Measurements from ENCODE around the gene ITGB6.

The ITGB6 gene

DNA sequence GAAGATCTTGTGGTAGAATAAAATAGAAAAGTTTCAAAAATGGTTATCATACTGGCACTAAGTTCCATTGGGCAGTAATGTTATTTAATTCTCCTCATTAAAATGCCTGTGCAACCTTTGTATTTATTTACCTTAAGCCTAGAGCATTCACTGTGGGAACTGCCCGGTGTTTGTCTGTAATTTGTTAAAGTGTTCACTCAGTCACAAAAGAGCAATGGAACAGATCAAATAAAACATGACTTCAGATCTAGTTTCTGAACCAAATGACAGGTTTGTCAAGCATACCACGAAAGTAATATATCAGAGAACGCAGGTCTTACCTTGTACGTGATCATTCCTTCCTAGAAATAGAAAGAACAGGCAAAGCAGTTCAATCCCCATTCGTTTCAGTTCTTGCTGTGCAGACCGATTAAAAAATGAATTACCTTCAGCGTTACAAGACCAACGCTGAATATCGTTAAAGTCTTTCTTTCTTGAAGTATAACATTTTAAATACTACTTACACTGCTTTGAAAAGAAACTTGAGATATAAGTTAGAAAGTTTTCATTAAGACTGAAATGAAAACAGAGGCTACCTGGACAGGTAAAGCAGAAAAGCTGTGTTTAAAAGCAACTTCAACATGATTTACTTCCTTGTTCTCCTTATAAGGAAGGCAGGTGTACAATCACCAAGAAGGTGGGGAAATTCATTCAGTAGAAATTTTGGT, at the start of gene ITGB6:
Gene ITGB6 (minus strand): TSS at position 590 of the 707 bp plus-strand sequence. CDS start 209 bp downstream, at position 381.
- no peak within 1 kb of the TSS for H3K4me3 Mint-ChIP-seq
- H3K27me3 Mint-ChIP-seq (ENCODE audit: low read depth), result peaks cover 8% of the 10 kb centered on the region
- peaks cover 3% of the 10 kb centered on the region for H3K4me1 Mint-ChIP-seq (ENCODE audit: low read depth)
- H3K27ac Mint-ChIP-seq, result no peak within 1 kb of the TSS
- no peaks in the 10 kb centered on the region for H3K36me3 Mint-ChIP-seq (ENCODE audit: low read depth)
- H3K9me3 Mint-ChIP-seq, result no peaks in the 10 kb centered on the region

- no peaks in the 10 kb centered on the region for H3K36me3 Mint-ChIP-seq (ENCODE audit: low read depth)
Measured at GRCh38 chr2:160247296-160248035, 47.4 kb upstream of the ITGB6 start.

GRCh38 chr2:160246356-160246755, 46.3 kb upstream of the ITGB6 start:
- no peak overlapping the region for H3K27ac Mint-ChIP-seq
- H3K4me1 Mint-ChIP-seq (ENCODE audit: low read depth), result no peaks in the 10 kb centered on the region

More at GRCh38 chr2:160247296-160248035, 47.4 kb upstream of the ITGB6 start:
- no peaks in the 10 kb centered on the region for H3K4me1 Mint-ChIP-seq (ENCODE audit: low read depth)
- H3K4me3 Mint-ChIP-seq, result no peak overlapping the region
- no peaks in the 10 kb centered on the region for H3K9me3 Mint-ChIP-seq
- H3K27me3 Mint-ChIP-seq (ENCODE audit: low read depth), result peaks cover 8% of the 10 kb centered on the region
- no peak overlapping the region for H3K27ac Mint-ChIP-seq

DNA sequence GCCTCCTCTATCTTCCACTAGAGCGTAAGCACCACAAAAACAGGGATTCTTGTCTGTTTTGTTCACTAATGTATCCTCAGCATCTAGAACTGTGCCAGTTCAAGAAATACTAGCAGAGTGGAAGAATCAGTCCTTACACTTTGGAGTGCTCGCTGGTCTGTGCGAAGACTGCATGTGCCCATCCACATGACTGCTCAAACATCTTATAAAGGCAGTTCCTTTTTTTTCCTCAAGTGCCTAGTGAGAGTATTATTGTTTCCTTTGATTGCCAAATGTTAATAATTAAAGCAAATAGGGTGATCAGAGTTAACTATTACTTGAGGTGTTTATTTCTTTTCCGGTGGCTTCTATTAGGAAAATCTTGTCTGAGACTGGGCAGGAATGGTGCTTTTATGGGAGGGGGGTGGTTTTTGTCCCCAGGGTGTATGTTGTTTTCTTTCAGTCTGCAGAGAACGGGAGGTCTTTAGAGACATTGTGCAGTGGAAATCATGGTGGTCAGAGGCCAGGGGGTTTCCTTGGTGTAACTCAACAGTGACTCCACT, 45.6 kb upstream of the ITGB6 start:
- Mint-ChIP-seq H3K27ac (no peak overlapping the region), H3K36me3 (ENCODE audit: low read depth) (no peaks in the 10 kb centered on the region), H3K27me3 (ENCODE audit: low read depth) (peaks cover 4% of the 10 kb centered on the region), H3K4me3 (no peak overlapping the region), H3K9me3 (no peaks in the 10 kb centered on the region), H3K4me1 (ENCODE audit: low read depth) (no peaks in the 10 kb centered on the region)

More at GRCh38 chr2:160246356-160246755, 46.3 kb upstream of the ITGB6 start:
- H3K9me3 Mint-ChIP-seq, result no peaks in the 10 kb centered on the region
- H3K36me3 Mint-ChIP-seq (ENCODE audit: low read depth), result no peaks in the 10 kb centered on the region
- H3K4me3 Mint-ChIP-seq, result no peak overlapping the region
- peaks cover 4% of the 10 kb centered on the region for H3K27me3 Mint-ChIP-seq (ENCODE audit: low read depth)

GRCh38 chr2:160242893-160243564, 43.0 kb upstream of the ITGB6 start:
- no peak overlapping the region for H3K4me3 Mint-ChIP-seq
- H3K27me3 Mint-ChIP-seq (ENCODE audit: low read depth), result peaks cover 3% of the 10 kb centered on the region
- H3K27ac Mint-ChIP-seq, result no peak overlapping the region
- H3K4me1 Mint-ChIP-seq (ENCODE audit: low read depth), result no peaks in the 10 kb centered on the region
- no peaks in the 10 kb centered on the region for H3K36me3 Mint-ChIP-seq (ENCODE audit: low read depth)
- H3K9me3 Mint-ChIP-seq, result no peaks in the 10 kb centered on the region

DNA sequence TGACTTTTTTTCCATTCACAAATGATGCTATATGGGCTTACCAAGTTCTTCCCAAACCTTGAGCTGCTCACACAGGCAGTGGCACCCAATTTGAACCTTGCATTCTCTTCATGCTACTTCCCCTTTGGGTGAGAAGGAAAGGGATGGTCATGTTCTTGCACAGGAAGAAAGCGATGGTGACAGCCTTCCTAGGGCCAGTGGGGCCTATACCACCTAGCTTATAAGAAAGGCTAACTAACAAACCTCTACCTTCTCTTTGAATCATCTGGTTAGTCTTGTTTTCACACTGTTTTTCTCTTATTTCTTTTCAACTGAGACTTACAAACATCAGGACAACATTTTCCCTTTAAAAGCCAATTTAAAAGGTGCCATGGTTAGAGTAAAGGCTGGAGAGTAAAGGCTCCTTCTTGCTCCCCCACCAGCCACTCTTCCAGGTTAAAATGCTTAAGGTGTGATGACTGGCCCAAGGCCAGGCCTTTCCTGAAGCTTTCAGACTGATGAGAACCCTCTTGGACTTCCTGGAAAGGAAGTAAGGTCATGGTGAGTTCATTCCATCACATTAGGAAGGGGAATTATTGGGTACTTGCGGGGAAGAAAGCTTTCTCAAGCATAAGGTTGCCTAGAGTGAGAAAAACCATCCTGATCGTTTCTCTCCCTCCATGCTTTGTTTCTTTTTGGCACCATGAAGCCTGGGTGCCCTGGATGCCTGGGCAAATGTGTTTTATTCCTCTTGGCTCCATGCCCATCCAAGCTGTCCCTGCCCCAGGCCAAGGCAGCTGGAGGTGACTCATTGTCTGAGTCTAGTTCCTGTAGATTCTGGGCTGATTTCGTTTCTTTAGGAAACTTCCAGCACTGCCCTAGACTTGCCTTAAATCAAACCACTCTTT, 41.4 kb upstream of the ITGB6 start:
- Mint-ChIP-seq H3K4me1 (ENCODE audit: low read depth) (no peaks in the 10 kb centered on the region), H3K27me3 (ENCODE audit: low read depth) (peaks cover 9% of the 10 kb centered on the region), H3K27ac (no peak overlapping the region), H3K36me3 (ENCODE audit: low read depth) (no peaks in the 10 kb centered on the region), H3K9me3 (no peaks in the 10 kb centered on the region), H3K4me3 (no peak overlapping the region)

- H3K4me1 Mint-ChIP-seq (ENCODE audit: low read depth), result no peaks in the 10 kb centered on the region
- H3K4me3 Mint-ChIP-seq, result no peak overlapping the region
- no peak overlapping the region for H3K27ac Mint-ChIP-seq
Measured at GRCh38 chr2:160239436-160239835, 39.4 kb upstream of the ITGB6 start.

GRCh38 chr2:160238392-160238791, 38.3 kb upstream of the ITGB6 start:
- Mint-ChIP-seq H3K4me1 (ENCODE audit: low read depth) (no peaks in the 10 kb centered on the region), H3K27me3 (ENCODE audit: low read depth) (peaks cover 9% of the 10 kb centered on the region), H3K4me3 (no peak overlapping the region), H3K27ac (no peak overlapping the region), H3K9me3 (no peaks in the 10 kb centered on the region), H3K36me3 (ENCODE audit: low read depth) (no peaks in the 10 kb centered on the region)

More at GRCh38 chr2:160239436-160239835, 39.4 kb upstream of the ITGB6 start:
- Mint-ChIP-seq H3K36me3 (ENCODE audit: low read depth) (no peaks in the 10 kb centered on the region), H3K9me3 (no peaks in the 10 kb centered on the region), H3K27me3 (ENCODE audit: low read depth) (peaks cover 9% of the 10 kb centered on the region)

DNA sequence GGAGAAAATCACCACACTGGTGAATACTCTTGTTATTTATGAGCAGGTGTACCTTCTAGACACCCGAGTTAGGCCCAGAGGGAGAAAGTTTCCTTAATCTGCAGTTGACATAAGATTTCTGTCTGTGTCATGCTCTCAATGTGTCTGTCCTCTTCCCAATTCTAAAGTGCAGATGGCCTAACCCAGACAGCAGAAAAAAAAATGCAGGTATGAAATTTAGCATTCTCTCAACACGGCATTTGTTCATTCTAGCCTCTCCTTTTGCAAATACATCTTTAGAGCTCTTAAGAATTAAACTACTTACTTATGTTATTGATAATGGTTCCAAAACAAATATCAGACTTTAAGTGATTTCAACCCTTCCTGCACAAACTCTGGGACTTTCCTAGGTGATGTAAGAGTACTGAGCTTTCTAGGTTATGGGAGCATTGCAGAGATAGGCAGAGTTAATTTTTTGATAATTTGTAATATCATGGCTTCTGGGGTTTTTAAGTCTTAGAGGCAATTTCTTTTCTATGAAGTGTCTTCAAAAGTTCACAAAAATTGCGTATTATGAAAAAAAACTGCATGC, 32.9 kb upstream of the ITGB6 start:
- no peaks in the 10 kb centered on the region for H3K36me3 Mint-ChIP-seq (ENCODE audit: low read depth)
- no peak overlapping the region for H3K27ac Mint-ChIP-seq
- H3K4me3 Mint-ChIP-seq, result no peak overlapping the region
- H3K27me3 Mint-ChIP-seq (ENCODE audit: low read depth), result peaks cover 10% of the 10 kb centered on the region
- peaks cover 1% of the 10 kb centered on the region for H3K4me1 Mint-ChIP-seq (ENCODE audit: low read depth)
- no peaks in the 10 kb centered on the region for H3K9me3 Mint-ChIP-seq

GRCh38 chr2:160229591-160229990, 29.5 kb upstream of the ITGB6 start:
- peaks cover 8% of the 10 kb centered on the region for H3K4me1 Mint-ChIP-seq (ENCODE audit: low read depth)
- H3K4me3 Mint-ChIP-seq, result no peak overlapping the region
- H3K36me3 Mint-ChIP-seq (ENCODE audit: low read depth), result no peaks in the 10 kb centered on the region
- peaks cover 9% of the 10 kb centered on the region for H3K27me3 Mint-ChIP-seq (ENCODE audit: low read depth)
- no peak overlapping the region for H3K27ac Mint-ChIP-seq
- no peaks in the 10 kb centered on the region for H3K9me3 Mint-ChIP-seq

- no peak overlapping the region for H3K4me3 Mint-ChIP-seq
- H3K36me3 Mint-ChIP-seq (ENCODE audit: low read depth), result no peaks in the 10 kb centered on the region
- H3K27me3 Mint-ChIP-seq (ENCODE audit: low read depth), result peaks cover 9% of the 10 kb centered on the region
- no peaks in the 10 kb centered on the region for H3K9me3 Mint-ChIP-seq
- peaks cover 20% of the 10 kb centered on the region for H3K4me1 Mint-ChIP-seq (ENCODE audit: low read depth)
- H3K27ac Mint-ChIP-seq, result no peak overlapping the region
Measured at GRCh38 chr2:160228141-160228917, 28.3 kb upstream of the ITGB6 start.

DNA sequence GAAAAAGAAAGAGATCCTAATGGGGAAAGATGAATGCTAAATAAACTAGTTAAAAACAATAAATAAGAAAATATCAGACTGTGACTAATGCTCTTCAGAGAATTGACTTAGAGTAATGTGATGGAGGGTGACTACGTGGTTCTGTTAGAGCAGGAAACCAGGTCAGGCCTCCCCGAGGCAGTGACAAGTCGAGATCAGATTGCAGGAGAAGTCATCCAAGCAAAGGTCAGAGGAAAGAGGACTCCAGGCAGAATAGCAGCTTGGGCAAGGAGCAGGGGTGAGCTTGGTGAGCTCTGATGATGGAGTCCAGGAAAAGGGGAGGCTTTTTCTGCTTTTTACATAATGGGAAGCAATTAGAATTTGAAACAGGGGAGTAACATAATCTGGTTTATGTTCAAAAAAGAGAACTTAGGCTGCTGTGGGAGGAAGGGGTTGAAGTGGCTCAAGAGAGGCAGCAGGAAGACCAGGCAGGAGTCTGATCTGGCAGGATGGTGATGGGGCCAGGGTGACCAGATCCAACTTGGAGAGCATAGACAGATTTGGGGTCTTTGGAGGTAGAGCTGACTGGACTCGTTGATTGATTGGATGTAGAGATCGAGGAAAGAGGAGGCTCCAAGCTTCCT, 27.3 kb upstream of the ITGB6 start:
- Mint-ChIP-seq H3K9me3 (no peaks in the 10 kb centered on the region), H3K27me3 (ENCODE audit: low read depth) (peaks cover 9% of the 10 kb centered on the region), H3K36me3 (ENCODE audit: low read depth) (no peaks in the 10 kb centered on the region), H3K27ac (no peak overlapping the region), H3K4me1 (ENCODE audit: low read depth) (peaks cover 21% of the 10 kb centered on the region), H3K4me3 (no peak overlapping the region)

- Mint-ChIP-seq H3K4me1 (ENCODE audit: low read depth) (peaks cover 24% of the 10 kb centered on the region), H3K9me3 (no peaks in the 10 kb centered on the region), H3K36me3 (ENCODE audit: low read depth) (no peaks in the 10 kb centered on the region), H3K27ac (no peak overlapping the region), H3K27me3 (ENCODE audit: low read depth) (peaks cover 9% of the 10 kb centered on the region), H3K4me3 (no peak overlapping the region)
Measured at GRCh38 chr2:160226367-160226766, 26.3 kb upstream of the ITGB6 start.
